ENCODE data around the gene COMT. TPM values are rescaled to one million over a fixed set of nuclear protein-coding genes. Genes with fewer than 3 reads are reported as not detected.
A peak's percentile ranks its signal among the peaks of the same experiment; 100 is the strongest.

Gene COMT
- total RNA-seq, 1 donor from 2014 or later: 1.3 TPM

GRCh38 chr22:19893363-19893762, 48.2 kb upstream of the COMT start:
- no peak overlapping the region for H3K4me2 ChIP-seq
- H3K79me2 ChIP-seq (ENCODE audit: low read depth): no peaks in the 10 kb centered on the region
- Mint-ChIP-seq H3K27me3 (ENCODE audit: insufficient read depth, low read depth) (peaks cover 13% of the 10 kb centered on the region), H3K4me3 (peak overlapping the region; percentile 11), H3K27ac (no peak overlapping the region), H3K4me1 (peaks cover 38% of the 10 kb centered on the region), H3K9me3 (no peaks in the 10 kb centered on the region), H3K36me3 (no peaks in the 10 kb centered on the region)
- TF ChIP-seq EZH2phosphoT487 (IDR thresholded peaks at IDR 0.05) (no peak), CTCF (IDR thresholded peaks at IDR 0.05) (no peak), EZH2 (IDR thresholded peaks at IDR 0.05) (no peak)
- no peak overlapping the region for H2AFZ ChIP-seq (replicated peaks)
- H3K36me3 ChIP-seq: no peaks in the 10 kb centered on the region
- H3K27ac ChIP-seq: no peak overlapping the region
- no peak overlapping the region for H3K9ac ChIP-seq
- DNase-seq (ENCODE audit: low spot score): no peak
- no peak overlapping the region for H3K4me3 ChIP-seq
- peaks cover 24% of the 10 kb centered on the region for H3F3A ChIP-seq (ENCODE audit: low read depth)
- H4K20me1 ChIP-seq (ENCODE audit: low read depth): peaks cover 13% of the 10 kb centered on the region
- H3K4me1 ChIP-seq: peaks cover 30% of the 10 kb centered on the region
- H3K9me3 ChIP-seq (ENCODE audit: low read depth): no peaks in the 10 kb centered on the region
- peaks cover 46% of the 10 kb centered on the region for H3K27me3 ChIP-seq

- H3K9me3 ChIP-seq (ENCODE audit: low read depth): no peaks in the 10 kb centered on the region
- peaks cover 29% of the 10 kb centered on the region for H3K4me1 ChIP-seq
- H3K27ac ChIP-seq: no peak overlapping the region
- no peak overlapping the region for H3K9ac ChIP-seq
- H3K4me2 ChIP-seq: no peak overlapping the region
- H3K79me2 ChIP-seq (ENCODE audit: low read depth): no peaks in the 10 kb centered on the region
- Mint-ChIP-seq H3K9me3 (no peaks in the 10 kb centered on the region), H3K36me3 (no peaks in the 10 kb centered on the region), H3K4me1 (peaks cover 47% of the 10 kb centered on the region), H3K27me3 (ENCODE audit: insufficient read depth, low read depth) (peaks cover 15% of the 10 kb centered on the region), H3K27ac (no peak overlapping the region), H3K4me3 (no peak overlapping the region)
- H3K4me3 ChIP-seq: no peak overlapping the region
- peaks cover 13% of the 10 kb centered on the region for H4K20me1 ChIP-seq (ENCODE audit: low read depth)
- DNase-seq (ENCODE audit: low spot score): no peak
- peaks cover 24% of the 10 kb centered on the region for H3F3A ChIP-seq (ENCODE audit: low read depth)
- no peak for TF ChIP-seq EZH2 (IDR thresholded peaks at IDR 0.05)
- TF ChIP-seq EZH2phosphoT487 (IDR thresholded peaks at IDR 0.05): no peak
- no peak for TF ChIP-seq CTCF (IDR thresholded peaks at IDR 0.05)
- no peaks in the 10 kb centered on the region for H3K36me3 ChIP-seq
- H3K27me3 ChIP-seq: peaks cover 37% of the 10 kb centered on the region
- no peak overlapping the region for H2AFZ ChIP-seq (replicated peaks)
Observed at GRCh38 chr22:19895160-19895849, 46.3 kb upstream of the COMT start.

- peaks cover 15% of the 10 kb centered on the region for H3F3A ChIP-seq (ENCODE audit: low read depth)
- H3K4me3 ChIP-seq: no peak overlapping the region
- DNase-seq (ENCODE audit: low spot score): no peak
Observed at GRCh38 chr22:19896665-19897355, 44.8 kb upstream of the COMT start.

More at GRCh38 chr22:19896665-19897355, 44.8 kb upstream of the COMT start:
- Histone ChIP-seq H3K9me3 (ENCODE audit: low read depth) (no peaks in the 10 kb centered on the region), H3K36me3 (no peaks in the 10 kb centered on the region), H2AFZ (replicated peaks) (no peak overlapping the region), H3K27ac (no peak overlapping the region), H3K4me2 (no peak overlapping the region), H3K9ac (no peak overlapping the region), H3K4me1 (peaks cover 14% of the 10 kb centered on the region), H4K20me1 (ENCODE audit: low read depth) (peaks cover 12% of the 10 kb centered on the region), H3K27me3 (peaks cover 25% of the 10 kb centered on the region), H3K79me2 (ENCODE audit: low read depth) (no peaks in the 10 kb centered on the region)
- no peaks in the 10 kb centered on the region for H3K9me3 Mint-ChIP-seq
- TF ChIP-seq EZH2phosphoT487 (IDR thresholded peaks at IDR 0.05) (no peak), EZH2 (IDR thresholded peaks at IDR 0.05) (no peak), CTCF (IDR thresholded peaks at IDR 0.05) (no peak)
- H3K4me1 Mint-ChIP-seq: peaks cover 44% of the 10 kb centered on the region
- no peak overlapping the region for H3K27ac Mint-ChIP-seq
- H3K36me3 Mint-ChIP-seq: no peaks in the 10 kb centered on the region
- peaks cover 17% of the 10 kb centered on the region for H3K27me3 Mint-ChIP-seq (ENCODE audit: insufficient read depth, low read depth)
- H3K4me3 Mint-ChIP-seq: no peak overlapping the region
